Measurements from ENCODE around the gene S100A13.
"Not testable (repeated sequence)": the region's sequence is repeated elsewhere in the genome, so short reads cannot be mapped to it uniquely, and the experiment has no call there.

Gene S100A13

DNA sequence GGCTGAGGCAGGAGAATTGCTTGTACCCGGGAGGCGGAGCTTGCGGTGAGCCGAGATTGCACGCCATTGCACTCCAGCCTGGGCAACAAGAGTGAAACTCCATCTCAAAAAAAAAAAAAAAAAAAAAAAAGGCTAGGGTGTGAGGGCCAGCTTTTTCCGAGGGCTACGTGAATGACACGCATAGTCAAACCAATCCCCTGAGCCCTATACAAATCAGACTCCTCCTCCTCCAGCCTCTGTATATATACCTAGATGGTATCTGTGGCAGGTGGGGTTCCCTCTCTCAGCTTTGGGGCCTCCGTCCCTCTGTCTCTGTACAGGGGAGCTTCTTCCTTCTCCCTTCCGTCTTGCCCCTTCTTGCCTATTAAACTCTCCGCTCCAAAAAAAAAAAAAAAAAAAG lies 21.1 kb downstream of the S100A13 start:
- DNase-seq (ENCODE audit: low read depth in 2 of 2): no peak

DNA sequence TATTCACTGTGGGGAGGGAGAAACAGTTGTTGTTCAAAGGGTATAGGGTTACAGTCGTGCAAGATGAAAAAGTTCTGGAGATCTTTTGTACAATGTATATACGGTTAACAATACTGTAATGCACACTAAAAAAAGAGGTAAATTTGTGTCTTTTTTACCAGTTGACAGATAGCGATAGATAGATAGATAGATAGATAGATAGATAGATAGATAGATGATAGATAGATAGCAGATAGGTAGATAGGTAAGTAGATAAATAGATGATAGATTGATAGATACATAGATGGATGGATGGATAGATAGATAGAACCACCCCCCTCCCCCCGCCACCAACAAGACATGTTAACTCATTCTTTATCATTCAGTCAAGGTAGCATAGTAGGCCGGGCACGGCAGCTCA lies 24.6 kb downstream of the S100A13 start:
- DNase-seq (ENCODE audit: low read depth in 2 of 2): no peak

DNA sequence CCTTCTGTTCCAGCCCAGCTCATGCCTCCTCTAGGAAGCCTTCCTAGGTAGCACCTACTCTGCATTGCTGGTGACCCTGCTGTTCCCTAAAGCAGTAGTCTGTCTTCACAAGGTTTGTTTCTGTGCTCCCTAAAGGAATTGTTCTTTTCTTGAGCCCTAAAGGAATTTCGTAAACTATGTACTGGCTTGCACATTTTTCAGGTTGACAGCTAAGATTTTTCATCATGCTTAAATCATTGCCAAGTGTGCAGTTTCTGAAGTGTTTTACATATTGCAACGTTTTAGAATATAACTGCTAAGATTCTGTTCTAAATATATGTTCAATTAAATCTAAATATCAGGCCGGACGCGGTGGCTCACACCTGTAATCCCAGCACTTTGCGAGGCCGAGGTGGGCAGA lies 27.5 kb downstream of the S100A13 start:
- DNase-seq (ENCODE audit: low read depth in 2 of 2): no peak

DNA sequence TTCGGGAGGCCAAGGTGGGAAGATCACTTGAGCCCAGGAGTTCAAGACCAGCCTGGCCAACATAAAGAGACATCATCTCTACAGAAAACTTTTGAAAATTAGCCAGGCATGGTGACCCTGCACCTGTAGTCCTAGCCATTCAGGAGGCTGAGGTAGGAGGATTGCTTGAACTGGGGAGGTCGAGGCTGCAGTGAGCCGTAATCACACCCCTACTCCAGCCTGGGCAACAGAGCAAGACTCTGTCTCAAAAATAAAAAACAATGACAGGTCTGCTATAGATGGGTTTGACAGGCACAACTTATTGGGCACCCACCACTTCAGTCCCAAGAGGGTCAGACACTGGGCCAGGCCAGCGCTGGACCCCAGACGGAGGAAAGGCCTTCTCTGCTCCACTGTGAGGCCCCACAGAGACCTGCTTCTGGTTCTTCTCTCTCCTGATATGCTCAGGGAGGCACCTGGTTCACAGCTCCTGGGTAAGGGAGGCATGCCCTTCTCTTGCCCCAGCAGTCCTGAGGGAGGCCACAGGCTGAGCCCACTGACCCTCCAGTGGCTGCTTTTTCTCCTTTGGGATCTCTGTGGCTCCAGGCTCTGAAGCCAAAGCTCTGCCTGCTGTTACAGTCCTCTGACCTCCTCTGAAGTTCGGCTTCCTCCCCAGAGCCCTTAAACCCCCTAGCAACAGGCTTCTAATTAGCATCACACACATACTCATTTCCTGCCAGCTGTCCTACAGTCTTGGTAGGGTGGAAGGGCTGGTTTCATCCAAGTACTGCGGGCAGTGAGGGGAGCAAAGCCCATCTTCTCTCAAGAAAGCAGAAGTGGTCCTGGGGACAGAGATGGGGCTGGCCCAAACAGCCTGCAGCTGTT lies 28.8 kb downstream of the S100A13 start:
- DNase-seq (ENCODE audit: low read depth in 2 of 2): no peak

DNA sequence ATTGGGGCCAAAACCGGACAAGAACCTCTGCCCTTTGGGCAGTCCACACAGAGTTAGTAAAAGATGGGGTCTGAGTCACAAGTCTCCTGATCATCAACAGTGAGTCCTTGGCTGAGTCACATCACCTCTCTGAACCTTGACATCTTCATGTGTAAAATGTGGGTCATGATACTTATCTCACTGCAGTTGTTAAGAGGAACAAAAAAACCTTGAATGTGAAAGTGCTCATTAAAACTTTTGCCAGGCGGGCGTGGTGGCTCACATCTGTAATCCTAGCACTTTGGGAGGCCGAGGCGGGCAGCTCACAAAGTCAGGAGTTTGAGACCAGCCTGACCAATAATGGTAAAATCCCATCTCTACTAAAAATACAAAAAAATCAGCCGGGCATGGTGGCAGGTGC lies 30.1 kb downstream of the S100A13 start:
- no peak for DNase-seq (ENCODE audit: low read depth in 2 of 2)

DNA sequence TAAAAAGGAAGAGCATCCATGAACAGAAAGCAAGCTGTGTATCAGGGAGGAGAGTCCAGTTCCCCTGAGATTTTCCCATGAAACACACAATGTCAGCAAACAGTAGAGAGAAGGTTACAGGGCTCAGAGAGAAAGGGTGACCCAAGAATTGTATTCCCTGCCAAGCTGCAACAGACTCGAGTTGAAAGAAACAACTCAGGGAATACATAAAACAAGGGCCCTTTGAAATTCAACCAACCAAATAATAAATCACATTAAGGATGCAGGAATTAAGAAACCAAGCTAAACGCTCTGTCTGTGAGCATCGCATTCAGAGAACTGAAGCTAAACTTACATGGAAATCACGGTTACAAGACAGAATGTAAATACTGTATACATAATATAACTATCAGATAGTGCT lies 34.6 kb downstream of the S100A13 start:
- no peak for DNase-seq (ENCODE audit: low read depth in 2 of 2)

DNA sequence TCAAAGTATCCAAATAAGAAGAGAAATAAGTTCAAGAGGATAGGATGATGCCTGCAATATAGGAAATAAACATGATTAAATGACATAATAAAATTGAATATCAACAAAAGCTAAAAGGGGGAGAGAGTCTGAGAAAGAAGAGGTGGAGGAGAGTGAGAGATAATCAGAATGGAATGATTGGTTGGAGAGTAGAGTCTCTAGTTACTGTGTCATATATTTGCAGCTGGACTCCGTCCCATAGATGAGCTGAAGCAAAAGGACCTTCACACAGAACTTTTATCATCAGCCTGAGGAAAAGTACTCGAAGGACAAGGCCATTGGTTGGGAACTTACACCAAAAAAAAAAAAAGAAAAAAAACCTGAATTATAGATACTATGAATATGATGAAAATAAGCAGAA lies 38.8 kb downstream of the S100A13 start:
- no peak for DNase-seq (ENCODE audit: low read depth in 2 of 2)

DNA sequence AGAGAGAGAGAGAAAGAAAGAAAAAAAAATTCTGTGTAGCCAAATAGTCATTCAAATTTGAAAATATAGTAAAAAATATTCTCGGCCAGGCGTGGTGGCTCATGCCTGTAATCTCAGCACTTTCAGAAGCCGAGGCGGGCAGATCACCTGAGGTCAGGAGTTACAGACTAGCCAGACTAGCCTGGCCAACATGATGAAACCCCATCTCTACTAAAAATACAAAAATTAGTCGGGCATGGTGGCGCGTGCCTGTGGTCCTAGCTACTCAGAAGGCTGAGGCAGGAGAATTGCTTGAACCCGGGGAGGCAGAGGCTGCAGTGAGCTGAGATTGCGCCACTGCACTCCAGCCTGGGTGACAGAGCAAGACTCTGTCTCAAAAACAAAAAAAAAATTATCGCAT lies 39.3 kb downstream of the S100A13 start:
- not testable (repeated sequence) for DNase-seq (ENCODE audit: low read depth in 2 of 2)

DNA sequence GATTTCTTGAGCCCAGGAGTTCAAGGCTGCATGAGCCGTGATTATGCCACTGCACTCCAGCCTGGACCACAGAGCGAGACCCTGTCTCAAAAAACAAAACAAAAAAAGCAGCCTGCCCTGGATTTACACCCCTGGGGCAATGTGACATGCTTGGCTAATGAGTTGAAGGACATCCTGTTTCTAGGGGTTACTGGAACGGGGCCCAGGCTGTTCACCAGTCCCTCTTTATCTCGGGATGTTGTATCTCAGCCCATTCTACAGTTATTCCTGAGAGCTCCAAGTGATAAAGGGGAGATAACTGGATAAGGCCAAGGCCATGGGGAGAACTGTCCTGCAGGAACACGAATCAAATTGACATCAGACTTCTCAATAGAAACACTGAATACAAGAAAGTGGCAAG lies 40.0 kb downstream of the S100A13 start:
- DNase-seq (ENCODE audit: low read depth in 2 of 2): no peak

DNA sequence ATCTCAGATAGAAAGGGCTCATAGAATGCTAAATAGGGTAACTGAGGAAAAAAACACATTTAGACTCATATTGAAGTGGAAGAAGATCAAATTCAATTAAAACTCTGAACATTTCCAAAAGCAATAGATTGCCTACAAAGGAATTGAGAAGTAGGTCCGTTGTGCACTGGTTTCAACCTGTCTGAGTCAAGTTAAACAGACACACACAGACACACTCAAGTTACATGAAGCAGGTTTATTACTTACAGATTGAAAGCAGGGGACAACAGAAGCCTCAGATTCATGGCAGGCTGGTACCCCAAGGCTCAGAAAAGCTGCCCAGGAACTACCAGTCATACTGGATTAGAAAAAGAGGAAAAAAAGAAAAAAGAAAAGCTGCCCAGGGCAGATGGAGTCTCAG lies 41.0 kb downstream of the S100A13 start:
- no peak for DNase-seq (ENCODE audit: low read depth in 2 of 2)

DNA sequence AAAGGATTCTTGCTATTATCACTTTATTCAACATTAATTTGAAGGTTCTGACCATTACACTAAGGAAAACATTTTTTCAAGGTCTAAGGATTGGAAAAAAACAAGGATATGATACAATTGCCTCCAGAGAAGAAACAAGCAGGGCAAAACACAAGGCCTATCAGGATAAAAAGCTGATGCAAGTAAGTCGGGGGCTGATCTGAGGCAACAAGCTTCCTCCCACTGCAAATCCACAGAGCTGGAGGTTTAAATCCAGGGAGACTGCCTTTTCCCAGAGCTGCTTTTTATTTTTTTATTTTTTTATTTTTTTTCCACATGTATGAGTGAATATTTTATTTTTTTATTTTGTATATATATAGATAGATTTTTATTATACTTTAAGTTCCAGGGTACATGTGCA lies 42.3 kb downstream of the S100A13 start:
- no peak for DNase-seq (ENCODE audit: low read depth in 2 of 2)

DNA sequence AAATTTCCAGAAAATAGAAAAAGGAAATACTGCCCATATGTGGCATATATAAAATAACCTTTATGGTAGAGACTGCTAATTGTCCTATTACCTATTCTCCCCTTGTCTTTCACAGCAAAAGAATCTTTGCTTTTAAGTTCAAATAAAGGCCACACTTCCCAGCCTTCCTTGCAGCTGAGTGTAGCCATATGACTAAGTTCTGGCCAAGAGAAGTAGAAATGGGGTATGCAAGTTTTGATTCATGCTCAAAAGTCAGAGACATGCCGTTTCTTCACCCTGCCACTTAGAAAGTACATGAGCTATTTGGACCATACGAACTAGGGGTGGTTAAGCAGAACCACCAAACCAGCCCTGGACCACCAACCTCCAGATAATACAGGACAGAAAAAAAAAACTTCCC lies 43.3 kb downstream of the S100A13 start:
- DNase-seq (ENCODE audit: low read depth in 2 of 2): no peak

DNA sequence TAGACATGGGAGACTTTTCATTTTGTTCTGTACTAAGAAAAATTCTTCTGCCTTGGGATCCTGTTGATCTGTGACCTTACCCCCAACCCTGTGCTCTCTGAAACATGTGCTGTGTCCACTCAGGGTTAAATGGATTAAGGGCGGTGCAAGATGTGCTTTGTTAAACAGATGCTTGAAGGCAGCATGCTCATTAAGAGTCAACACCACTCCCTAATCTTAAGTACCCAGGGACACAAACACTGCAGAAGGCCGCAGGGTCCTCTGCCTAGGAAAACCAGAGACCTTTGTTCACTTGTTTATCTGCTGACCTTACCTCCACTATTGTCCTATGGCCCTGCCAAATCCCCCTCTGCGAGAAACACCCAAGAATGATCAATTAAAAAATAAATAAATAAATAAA lies 43.8 kb downstream of the S100A13 start:
- DNase-seq (ENCODE audit: low read depth in 2 of 2): not testable (repeated sequence)

DNA sequence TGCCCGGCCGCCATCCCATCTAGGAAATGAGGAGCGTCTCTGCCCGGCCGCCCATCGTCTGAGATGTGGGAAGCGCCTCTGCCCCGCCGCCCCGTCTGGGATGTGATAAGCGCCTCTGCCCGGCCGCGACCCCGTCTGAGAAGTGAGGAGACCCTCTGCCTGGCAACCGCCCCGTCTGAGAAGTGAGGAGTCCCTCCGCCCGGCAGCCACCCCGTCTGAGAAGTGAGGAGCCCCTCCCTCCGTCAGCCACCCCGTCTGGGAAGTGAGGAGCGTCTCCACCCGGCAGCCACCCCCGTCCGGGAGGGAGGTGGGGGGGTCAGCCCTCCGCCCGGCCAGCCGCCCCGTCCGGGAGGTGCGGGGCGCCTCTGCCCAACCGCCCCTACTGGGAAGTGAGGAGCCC lies 44.5 kb downstream of the S100A13 start:
- not testable (repeated sequence) for DNase-seq (ENCODE audit: low read depth in 2 of 2)

DNA sequence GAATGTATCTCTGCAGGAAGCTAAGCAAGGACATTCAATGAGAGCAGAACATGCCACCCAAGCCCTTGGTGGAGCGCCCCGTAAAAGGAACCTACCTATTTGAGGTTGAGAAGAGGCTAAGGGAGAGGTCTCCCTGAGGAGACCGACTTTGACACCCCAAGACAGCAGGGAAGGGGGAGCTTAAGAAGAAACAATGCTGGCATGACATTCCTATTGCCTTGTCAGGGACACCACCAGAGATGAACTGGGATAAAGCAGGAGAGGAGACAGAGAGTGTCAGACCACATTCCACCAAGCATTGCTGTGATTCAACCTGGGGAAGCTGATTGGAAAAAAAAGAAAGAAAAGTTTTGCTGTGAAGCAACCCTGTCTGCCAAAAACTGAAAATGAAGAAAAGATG lies 48.4 kb downstream of the S100A13 start:
- DNase-seq (ENCODE audit: low read depth in 2 of 2): no peak

DNA sequence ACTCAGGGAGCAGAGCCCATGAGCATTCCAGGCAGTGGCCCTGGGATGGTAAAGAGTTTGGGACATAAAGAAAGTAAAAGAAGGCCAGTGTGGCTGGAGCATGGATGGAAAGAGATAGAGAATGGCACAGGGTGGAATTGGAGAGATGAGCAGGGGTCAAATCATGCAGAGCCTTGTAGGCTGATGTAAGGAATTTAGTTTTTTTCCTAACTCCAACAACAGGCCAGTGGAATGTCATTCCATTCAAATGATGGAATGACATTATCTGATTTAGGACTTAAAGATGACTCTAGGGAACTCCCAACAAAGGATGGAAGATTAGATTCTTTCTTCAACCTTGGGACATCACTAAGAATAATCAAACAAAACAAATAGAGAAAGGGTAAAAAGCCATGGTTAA lies 48.8 kb downstream of the S100A13 start:
- DNase-seq (ENCODE audit: low read depth in 2 of 2): no peak

DNA sequence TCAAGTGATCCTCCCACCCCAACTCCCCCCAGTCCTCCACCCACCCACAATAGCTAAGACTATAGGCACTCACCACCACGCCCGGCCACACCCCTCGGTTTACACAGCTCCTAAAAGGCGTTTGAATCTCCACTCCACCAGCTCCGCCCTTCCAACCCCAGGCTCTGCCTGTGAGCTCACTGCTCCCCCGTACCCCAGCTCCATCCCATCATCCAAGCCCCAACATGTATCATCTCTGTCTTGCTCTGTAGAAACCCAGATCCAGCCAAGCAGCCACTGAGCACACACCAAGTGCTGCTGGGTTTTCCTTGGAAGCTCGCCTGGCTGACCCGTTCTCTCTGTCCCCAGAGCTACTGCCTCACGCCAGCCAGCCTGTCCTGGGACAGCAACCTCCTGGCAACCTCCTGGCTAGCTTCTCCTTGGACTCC lies 49.7 kb downstream of the S100A13 start:
- DNase-seq (ENCODE audit: low read depth in 2 of 2): no peak

DNA sequence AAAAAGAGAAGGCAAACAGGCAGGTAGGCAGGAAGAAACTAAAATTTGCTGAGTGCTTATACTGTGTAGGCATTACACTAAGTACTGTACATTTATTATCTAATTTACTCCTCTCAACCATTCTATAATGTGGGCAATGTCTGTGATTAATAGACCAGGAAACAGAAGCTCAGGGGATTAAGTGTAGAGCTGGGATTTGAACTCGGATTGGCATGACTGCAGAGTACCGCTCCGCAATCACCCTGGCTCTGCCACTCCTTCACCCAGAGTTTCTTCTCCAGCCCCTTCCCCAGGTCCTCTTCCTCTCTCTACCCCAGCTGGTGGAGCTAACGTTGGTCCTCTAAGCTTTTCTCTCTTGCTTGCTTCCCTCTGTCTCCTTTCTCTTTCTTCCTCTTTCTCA lies 50.2 kb downstream of the S100A13 start:
- no peak for DNase-seq (ENCODE audit: low read depth in 2 of 2)

DNA sequence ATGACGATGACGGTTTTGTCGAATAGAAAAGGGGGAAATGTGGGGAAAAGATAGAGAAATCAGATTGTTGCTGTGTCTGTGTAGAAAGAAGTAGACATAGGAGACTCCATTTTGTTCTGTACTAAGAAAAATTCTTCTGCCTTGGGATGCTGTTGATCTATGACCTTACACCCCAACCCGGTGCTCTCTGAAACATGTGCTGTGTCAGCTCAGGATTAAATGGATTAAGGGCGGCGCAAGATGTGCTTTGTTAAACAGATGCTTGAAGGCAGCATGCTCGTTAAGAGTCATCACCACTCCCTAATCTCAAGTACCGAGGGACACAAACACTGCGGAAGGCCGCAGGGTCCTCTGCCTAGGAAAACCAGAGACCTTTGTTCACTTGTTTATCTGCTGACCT lies 51.8 kb downstream of the S100A13 start:
- DNase-seq (ENCODE audit: low read depth in 2 of 2): not testable (repeated sequence)

DNA sequence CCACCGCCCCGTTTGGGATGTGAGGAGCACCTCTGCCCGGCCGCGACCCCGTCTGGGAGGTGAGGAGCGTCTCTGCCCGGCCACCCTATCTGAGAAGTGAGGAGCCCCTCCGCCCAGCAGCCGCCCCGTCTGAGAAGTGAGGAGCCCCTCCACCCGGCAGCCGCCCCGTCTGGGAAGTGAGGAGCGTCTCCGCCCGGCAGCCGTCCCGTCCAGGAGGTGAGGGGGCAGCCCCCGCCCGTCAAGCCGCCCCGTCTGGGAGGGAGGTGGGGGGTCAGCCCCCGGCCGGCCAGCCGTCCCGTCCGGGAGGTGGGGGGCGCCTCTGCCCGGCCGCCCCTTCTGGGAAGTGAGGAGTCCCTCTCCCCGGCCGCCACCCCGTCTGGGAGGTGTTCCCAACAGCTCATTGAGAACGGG lies 52.2 kb downstream of the S100A13 start:
- not testable (repeated sequence) for DNase-seq (ENCODE audit: low read depth in 2 of 2)

DNA sequence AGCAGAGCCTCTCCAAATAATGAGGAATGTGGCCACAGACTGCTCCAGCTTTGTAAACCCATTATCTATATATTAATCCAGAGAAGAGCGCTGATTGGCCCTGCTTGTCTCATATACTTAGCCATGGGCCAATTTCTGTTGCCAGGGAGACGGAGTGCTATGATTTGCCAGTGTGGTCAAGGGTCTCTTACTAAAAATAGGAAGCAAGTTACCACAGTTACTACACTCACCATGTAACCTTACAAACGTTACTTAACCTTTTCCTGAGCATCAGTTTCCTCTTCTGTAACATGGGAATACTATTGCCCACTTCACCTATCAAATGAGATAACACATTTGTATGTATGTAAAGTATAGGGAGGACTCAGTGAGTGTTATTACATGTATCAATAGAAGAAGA lies 54.0 kb downstream of the S100A13 start:
- DNase-seq (ENCODE audit: low read depth in 2 of 2): no peak

DNA sequence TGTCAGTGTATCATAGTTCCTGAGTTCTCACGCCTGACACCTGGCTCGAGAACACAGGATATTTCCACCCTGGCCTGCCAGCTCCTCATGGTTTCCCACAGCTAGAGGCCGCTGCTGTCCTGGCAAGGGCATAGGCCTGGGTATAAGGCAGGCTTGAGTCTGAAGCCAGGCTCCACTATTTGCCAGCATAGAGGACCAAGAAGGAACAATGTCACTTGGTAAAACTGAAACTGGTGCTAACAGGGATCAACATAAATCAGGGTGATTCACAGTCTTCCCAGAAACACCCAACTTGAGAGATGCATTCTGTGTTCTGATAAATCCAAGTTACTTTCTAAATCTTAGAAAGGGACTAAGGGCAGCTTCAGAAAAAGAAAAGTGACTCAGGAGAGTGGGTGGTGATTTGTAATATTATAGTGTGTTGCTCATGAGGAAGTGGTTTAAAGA lies 54.7 kb downstream of the S100A13 start:
- no peak for DNase-seq (ENCODE audit: low read depth in 2 of 2)

DNA sequence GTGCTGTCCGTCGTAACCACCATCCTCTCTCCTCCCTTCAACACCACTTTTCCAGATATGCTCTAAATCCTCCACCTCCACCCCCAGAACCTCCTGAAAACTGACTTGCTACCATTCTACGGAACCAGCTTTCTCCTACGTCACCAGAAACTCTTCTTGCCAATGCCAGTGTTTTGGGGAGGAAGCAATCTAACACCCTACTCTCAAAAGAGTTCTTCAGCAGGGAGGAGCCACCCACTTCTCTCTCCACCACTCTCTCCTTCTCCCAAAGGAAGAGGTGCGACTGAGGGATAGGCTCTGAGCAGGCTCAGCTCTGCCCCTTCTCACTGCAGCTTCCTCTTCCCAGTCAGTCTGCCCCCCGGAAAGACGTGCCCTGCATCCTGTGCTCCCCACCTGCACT lies 55.6 kb downstream of the S100A13 start:
- no peak for DNase-seq (ENCODE audit: low read depth in 2 of 2)

DNA sequence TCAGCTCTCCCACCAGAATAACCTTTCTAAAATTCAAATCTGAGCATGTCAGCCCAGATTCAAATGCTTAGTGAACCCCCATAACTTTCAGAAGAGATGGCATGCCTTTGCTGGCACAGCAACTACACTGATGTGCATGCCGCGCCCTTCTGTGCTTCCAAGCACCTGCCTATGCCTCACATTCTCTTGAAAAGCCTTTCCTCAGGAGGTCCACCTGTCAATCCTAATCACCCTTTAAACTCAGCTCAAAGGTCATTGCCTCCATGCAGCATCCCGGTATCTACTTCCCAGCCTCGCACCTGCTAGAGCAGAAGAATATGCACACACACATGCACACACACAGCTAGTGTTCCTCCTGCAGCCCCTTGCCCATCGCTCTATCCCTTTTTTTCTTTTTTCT lies 56.4 kb downstream of the S100A13 start:
- no peak for DNase-seq (ENCODE audit: low read depth in 2 of 2)
